ENCODE results near the gene SYP.

DNA sequence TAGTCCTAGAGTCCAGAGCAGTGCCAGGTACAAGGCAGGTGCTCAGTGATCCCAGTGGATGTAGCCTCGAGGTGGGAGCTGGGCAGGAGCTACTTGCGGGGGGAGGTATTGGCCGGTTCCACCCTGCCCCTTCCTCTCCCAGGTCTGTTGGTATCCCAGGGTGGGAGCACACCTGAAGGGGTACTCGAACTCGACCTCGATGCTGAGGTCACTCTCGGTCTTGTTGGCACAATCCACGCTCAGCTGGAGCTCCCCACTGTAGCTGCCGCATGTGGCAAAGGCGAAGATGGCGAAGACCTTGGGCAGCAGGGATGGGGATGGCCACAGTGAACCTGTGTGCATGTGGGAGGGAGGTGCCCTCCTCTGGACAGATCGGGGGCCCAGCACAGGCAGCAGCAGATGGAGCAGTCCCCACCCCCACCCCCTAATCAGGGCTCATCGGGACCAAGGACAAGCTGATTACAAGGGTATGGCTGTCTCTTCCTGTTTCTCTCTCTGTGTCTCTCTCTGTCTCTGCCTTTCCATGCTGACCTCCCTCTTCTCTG is 2.4 kb downstream of the SYP start:
- TF ChIP-seq POLR2AphosphoS5 (IDR thresholded peaks at IDR 0.05) (no peak), CTCF (IDR thresholded peaks at IDR 0.05) (no peak), POLR2A (IDR thresholded peaks at IDR 0.05) (no peak)

Data from suprapubic skin (tissue), 4 donors.